Measurements from ENCODE around the gene PURA.

The PURA gene

GRCh38 chr5:140110646-140110957 lies 3.3 kb upstream of the PURA start:
- no peak for DNase-seq

- no peak for DNase-seq
Observed at GRCh38 chr5:140111011-140111858, 2.7 kb upstream of the PURA start.

GRCh38 chr5:140111859-140112551 lies 1.9 kb upstream of the PURA start:
- DNase-seq, result no peak

GRCh38 chr5:140112685-140113179 lies 1.2 kb upstream of the PURA start:
- DNase-seq, result no peak

GRCh38 chr5:140113180-140113698 lies 670 bp upstream of the PURA start:
- peak; percentile 7 for DNase-seq

- peak; percentile 48 for DNase-seq
Observed at GRCh38 chr5:140114341-140115185, 654 bp downstream of the PURA start.

- DNase-seq, result no peak
Observed at GRCh38 chr5:140115186-140115500, 1.2 kb downstream of the PURA start.

- peak; percentile 5 for DNase-seq
Observed at GRCh38 chr5:140116716-140117115, 2.8 kb downstream of the PURA start.

- DNase-seq, result no peak
Observed at GRCh38 chr5:140117523-140117922, 3.6 kb downstream of the PURA start.

GRCh38 chr5:140118302-140118936 lies 4.5 kb downstream of the PURA start:
- DNase-seq, result no peak

GRCh38 chr5:140125637-140126036 lies 11.7 kb downstream of the PURA start, which contains the start of gene IGIP:
Gene IGIP (plus strand): TSS chr5:140125937. CDS start chr5:140128477, 2,540 bp downstream.
- no peak for DNase-seq

- DNase-seq, result no peak
Observed at GRCh38 chr5:140126315-140127012, 12.6 kb downstream of the PURA start.

- no peak for DNase-seq
Observed at GRCh38 chr5:140128376-140128775, 14.5 kb downstream of the PURA start.

GRCh38 chr5:140130949-140131733 lies 17.2 kb downstream of the PURA start:
- DNase-seq, result no peak

GRCh38 chr5:140131967-140132409 lies 18.1 kb downstream of the PURA start:
- DNase-seq, result no peak

- DNase-seq, result no peak
Observed at GRCh38 chr5:140133514-140134167, 19.7 kb downstream of the PURA start.

- no peak for DNase-seq
Observed at GRCh38 chr5:140134277-140134935, 20.5 kb downstream of the PURA start.

- DNase-seq, result no peak
Observed at GRCh38 chr5:140135127-140135526, 21.2 kb downstream of the PURA start.

GRCh38 chr5:140136624-140137023 lies 22.7 kb downstream of the PURA start:
- no peak for DNase-seq

GRCh38 chr5:140140435-140140834 lies 26.5 kb downstream of the PURA start:
- DNase-seq, result no peak

Measured in COR-L47 (cell line).